DMS53 treated with DMSO at 0.1 percent for 48 hours (cell line): Measurements from ENCODE around the gene TMEM205.
A peak's percentile ranks its signal among the peaks of the same experiment; 100 is the strongest.
"Not testable (repeated sequence)": the region's sequence is repeated elsewhere in the genome, so short reads cannot be mapped to it uniquely, and the experiment has no call there.

Experiments
- DNase-seq: peaks from one replicate; lab custom pipeline; 2025; ENCODE audit not compliant: unreplicated experiment; lab: John Stamatoyannopoulos, UW

TMEM205 gene

DNA sequence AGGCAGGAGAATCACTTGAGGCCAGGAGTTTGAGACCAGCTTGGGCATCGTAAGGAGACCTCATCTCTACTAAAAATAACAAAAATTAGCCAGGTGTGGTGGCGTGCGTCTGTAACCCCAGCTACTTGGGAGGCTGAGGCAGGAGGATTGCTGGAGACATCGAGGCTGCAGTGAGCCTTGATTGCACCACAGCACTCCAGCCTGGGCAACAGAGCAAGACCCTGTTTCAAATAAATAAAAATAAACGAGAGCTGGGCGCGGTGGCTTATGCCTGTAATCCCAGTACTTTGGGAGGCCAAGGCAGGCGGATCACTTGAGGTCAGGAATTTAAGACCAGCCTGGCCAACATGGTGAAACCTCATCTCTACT, 6.0 kb downstream of the TMEM205 start:
- DNase-seq: not testable (repeated sequence)

DNA sequence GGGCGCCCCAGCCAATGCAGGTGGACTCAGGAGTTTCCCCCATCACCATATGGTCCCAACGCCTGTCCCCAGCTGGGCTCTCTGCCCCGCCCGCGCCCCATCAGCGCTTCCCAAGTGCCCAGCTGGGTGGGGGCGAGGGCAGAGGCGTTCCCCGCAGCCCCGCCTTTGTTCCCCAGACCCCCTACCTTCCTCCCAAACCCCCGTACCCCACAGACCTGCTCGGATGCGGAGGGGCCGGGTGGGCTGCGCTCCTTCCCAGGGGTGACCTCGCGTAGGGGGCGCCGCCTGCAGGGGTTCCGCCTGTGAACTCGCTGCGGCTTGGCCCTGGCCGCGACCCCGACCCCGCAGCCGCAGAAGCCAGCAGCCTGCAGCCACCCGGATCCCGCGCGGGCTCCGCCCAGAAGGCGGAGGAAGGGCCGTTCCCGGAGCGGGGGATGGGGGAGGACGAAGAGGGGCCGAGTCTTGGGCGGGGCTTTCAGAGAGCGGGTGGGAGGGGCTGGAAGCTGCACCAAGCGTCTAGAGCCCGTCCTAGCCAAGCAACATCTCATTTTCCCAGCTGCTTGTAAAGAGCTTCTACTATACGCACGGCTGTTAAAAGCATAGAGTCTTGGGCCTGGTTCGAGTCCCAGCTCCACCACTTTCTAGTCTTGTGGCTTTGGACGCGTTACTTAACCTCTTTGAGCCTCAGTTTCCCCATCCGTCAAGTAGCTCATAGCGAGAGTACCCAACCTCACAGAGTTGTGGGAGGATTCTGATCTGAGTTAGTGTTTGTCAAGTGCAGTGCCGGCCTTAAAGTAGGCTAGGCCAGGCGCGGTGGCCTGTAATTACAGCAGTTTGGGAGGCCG, 6.6 kb downstream of the TMEM205 start, which contains the start of gene RAB3D:
TSS of gene RAB3D (minus strand) at position 404 of the 845 bp plus-strand sequence. CDS start 2,258 bp downstream, outside the sequence.
- peak; percentile 78 for DNase-seq

DNA sequence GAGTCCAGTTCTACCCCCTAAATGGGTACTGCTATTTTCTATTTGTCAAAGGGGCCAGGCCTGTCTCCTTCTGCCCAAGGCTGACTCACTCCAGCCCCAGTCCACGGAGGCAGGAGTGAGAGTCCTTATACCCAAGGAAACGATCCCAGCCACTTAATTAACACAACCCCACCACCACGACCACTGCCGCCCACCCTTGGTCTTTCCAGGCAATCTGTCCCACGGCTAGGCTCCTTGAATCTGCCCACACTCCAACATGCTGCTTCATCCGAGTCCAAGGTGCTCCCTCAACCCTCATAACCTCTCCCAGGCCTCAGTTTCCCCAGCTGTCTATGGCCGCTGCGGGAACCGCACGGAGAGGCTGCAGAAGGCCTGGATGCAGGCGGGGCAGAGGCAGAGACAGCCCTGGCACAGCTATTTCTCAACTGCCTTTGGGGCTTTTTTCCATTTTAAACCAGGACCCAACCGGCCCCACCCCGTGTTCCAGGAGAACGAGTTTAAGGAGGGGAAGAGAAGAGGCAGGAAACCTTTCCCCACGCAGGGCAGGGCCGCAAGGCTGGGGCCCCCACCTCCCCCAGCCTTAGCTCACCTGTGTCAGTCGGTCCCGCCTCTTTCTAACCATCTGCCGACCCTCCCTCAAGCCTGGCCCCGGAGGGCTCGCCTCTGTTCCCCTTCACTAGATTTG, 7.4 kb downstream of the TMEM205 start:
- DNase-seq: no peak

DNA sequence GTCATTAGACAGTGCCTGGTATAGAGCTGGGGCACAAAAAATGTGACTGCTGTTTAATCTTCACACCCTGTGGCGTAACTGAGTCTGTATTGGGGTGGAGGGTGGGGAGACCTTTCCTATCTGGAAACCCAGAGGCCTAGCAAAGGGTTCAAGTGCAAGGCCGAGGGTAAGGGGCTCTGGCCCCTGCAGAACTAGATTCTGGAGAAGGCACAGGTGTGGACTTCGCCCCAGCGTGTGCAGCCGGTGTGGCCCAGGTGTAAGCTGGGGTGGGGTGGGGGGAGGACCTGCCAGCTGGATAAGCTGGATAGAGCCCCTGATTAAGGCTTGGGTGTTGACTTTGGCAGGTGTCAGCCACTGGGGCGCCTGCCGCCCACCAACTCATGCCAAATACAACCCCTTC, 7.9 kb downstream of the TMEM205 start:
- DNase-seq: no peak

- DNase-seq: no peak
These were observed 9.0 kb downstream of the TMEM205 start for GRCh38 chr19:11337080-11337479.

- no peak for DNase-seq
These were observed 10.5 kb downstream of the TMEM205 start for GRCh38 chr19:11335449-11336146.

- not testable (repeated sequence) for DNase-seq
These were observed 12.2 kb downstream of the TMEM205 start for GRCh38 chr19:11333838-11334237.

DNA sequence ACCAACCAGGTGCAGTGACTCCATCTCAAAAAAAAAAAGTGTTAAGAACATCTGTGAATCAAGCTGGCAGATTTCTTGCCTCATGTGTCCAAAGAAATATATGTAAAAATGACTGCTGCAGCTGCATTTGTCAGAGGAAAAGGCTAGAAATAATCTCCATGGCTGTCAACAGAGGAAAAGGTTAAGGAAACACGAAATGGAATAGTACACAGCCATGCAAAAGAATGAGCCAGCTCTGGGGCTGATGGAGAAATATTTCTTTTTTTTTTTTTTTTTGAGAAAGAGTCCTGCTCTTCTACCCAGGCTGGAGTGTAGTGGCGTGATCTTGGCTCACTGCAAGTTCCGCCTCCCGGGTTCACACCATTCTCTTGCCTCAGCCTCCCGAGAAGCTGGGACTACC, 13.2 kb downstream of the TMEM205 start:
- DNase-seq: no peak

DNA sequence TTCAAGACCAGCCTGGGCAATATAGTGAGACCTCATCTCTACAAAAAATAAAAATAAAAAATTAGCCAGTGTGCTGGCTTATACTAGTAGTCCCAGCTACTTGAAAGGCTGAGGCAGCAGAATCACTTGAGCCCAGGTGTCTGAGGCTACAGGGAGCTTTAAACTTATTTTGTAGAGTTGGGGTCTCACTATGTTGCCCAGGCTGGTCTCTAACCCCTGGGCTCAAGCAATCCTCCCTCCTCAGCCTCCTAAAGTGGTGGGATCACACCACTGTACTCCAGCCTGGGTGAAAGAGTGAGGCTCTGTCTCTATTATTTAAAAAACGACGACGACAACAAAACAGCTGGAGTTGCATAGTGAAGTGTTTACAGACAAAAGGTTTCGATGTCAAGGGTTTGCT, 14.6 kb downstream of the TMEM205 start:
- DNase-seq: no peak

- no peak for DNase-seq
These were observed 15.9 kb downstream of the TMEM205 start for GRCh38 chr19:11330127-11330526.

DNA sequence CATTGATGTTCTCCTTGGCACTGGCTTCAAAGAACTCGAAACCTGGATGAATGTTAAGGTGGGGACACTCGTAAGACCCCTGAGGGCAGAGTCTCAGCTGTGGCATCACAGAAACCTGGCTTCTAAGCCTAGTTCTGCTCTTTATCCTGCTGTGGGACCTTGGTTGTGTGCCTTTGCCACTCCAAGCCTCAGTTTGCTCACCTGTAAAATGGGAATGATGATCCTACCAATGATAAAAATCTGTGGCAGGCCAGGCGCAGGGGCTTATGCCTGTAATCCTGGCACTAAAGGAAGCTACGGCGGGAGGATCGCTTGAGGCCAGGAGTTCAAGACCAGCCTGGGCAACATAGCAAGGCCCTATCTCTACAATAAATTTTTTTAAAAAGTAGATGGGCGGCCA, 20.5 kb downstream of the TMEM205 start:
- no peak for DNase-seq

DNA sequence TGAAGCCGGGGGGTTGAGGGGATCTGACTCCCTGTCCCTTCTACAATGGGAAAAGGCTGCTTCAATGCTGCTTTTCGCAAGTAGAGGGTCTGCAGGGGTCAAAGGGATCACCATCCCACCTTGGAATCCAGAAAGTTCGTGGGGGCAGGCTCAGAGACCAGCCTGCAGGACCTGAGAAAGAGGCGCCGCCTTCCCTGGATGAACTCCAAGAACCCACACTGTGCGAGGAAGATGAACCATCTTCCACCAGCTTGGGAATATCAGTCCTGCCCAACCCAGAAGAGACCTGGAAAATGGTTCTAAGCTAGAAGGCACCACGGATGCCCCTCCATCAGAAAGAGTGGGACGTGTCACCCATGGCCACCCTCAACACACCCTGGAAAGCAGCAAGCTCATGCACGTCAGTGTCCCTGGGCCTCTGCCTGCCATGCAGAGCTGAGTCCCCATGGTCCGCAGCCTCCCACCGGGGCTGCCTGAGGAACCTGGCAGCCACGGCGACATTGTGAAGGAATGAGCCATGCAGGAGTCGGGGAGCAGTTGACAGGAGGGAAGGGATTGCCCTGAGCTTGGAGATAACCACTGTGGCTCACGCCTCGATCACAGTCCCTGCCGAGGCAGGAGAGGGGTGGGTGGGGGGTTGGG, 21.2 kb downstream of the TMEM205 start:
- DNase-seq: no peak

GRCh38 chr19:11324079-11324661, 21.9 kb downstream of the TMEM205 start:
- no peak for DNase-seq

DNA sequence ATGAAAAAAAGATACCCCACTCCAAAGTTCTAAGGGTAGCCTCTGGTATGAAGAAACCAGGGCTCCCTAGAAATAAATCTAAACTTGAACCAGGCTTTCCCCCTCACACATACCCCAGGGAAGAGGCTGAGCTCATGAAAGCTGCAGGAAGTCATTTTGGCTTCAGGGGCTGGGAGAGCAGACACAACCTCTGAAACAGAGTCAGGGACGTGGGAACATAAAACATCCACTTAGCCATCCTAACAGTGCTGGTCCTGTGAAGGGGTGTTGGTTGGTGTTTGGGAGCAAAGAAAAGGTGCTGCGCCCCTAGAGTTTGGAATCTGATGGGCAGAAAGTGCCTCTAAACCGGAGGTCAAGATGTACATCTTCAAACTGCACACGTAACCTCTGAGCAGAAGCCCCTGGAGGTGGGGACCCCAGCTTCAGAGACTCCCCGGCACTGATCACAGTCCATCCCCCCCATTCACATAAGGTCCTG, 22.4 kb downstream of the TMEM205 start:
- DNase-seq: no peak

GRCh38 chr19:11322269-11323024, 23.6 kb downstream of the TMEM205 start:
- DNase-seq: no peak

DNA sequence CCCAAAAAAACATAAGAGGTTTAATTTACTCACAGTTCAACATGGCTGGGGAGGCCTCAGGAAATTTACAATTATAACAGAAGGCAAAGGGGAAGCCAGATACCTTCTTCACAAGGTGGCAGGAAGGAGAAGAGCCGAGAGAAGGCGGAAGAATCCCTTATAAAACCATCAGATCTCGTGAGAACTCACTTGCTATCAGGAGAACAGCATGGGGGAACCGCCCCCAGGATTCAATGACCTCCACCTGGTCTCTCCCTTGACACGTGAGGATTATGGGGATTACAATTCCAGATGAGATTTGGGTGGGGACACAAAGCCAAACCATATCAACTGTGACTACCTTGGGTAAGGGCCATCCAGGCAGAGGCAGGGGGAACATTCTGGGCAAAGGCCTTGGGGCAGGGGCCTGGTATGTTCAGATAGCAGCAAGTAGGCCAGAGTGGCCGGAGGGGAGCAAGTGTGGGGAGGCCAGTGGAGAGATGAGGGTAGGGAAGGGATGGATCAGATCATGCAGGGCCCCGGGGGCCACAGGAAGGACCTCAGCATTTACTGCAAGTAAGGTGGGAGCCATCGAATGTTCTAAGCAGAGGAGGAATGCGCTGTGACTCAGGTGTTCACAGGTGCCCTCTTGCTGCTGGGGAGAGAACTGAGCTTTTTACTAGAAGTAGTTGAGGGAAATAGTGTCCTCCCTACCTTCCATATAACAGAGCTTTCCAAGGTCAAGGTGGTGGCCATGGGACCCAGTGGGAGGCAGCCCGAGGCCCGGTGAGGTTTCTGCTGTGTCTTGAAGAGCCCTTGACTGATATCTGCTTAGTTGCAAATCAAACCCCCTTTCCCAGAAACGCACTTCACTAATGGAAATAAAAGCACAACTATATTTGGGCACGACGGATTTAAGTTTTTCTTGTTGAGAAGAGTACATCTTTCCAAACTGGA, 24.6 kb downstream of the TMEM205 start:
- no peak for DNase-seq

DNA sequence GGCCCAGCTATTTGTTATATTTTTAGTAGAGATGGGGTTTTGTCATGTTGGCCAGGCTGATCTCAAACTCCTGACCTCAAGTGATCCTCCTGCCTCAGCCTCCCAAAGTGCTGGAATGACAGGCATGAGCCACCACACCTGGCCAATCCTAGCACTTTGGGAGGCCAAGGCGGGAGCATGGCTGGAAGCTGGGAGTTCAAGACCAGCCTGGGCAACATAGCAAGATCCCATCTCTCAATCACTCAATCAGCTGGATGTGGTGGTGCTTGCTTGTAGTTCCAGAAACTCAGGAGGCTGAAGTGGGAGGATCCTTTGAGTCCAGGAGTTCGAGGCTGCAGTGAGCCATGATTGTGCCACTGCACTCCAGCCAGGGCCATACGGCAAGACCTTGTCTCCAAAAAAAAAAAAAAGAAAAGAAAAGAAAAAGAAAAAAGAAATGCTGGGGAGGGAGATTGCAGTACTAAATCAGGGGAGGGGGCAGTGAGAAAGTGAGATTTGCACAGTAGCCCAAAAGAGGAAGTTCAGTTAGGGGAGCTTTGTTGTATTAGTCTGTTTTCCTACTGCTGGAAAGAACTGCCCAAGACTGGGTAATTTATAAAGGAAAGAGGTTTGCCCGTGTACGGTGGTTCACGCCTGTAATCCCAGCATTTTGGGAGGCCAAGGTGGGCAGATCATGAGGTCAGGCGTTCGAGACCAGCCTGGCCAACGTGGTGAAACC, 25.6 kb downstream of the TMEM205 start:
- not testable (repeated sequence) for DNase-seq

DNA sequence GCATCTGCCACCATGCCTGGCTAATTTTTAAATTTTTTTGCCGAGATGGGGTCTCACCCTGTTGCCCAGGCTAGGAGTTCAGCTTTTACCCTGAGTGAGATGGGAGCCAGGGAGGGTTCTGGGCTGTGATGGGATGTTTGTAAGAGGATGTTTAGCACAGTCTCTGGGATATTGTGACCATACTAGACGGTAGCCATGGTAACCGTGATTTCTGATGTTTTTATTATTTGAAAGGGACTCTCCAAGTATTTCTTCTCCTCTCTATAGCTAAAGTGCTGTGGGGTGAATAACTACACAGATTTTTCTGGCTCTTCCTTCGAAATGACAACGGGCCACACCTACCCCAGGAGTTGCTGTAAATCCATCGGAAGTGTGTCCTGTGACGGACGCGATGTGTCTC, 39.7 kb downstream of the TMEM205 start:
- DNase-seq: no peak
